BJ (cell line): Measurements from ENCODE around the gene ELOVL6. TPM values are rescaled to one million over a fixed set of nuclear protein-coding genes. Genes with fewer than 3 reads are reported as not detected.

Experiments
- CTCF ChIA-PET: fragments of 350-600 bp; formaldehyde crosslinking; extraction: SDS; loops from one replicate; lab custom pipeline; 2021; ENCODE audit warnings: antibody characterized with exemption, inconsistent platforms; lab: Yijun Ruan, JAX
- POLR2A ChIA-PET: fragments of 300-600 bp; sonication (Branson Sonifier 250); formaldehyde crosslinking; extraction: SDS; loops from one replicate; lab custom pipeline; 2021; ENCODE audit warnings: antibody characterized with exemption; lab: Charles Lee
- DNase-seq: peaks from one replicate; pipeline ENCODE4 v3.0.0-alpha.2; 2011; ENCODE audit warnings: low read depth
- H3K27me3 ChIP-seq: 2 replicates; pipeline ENCODE4 v1.6.0; 2011; ENCODE audit warnings: low read length; ENCODE audit not compliant: control insufficient read depth, insufficient read depth
- H3K36me3 ChIP-seq: 2 replicates; pipeline ENCODE4 v1.5.1; 2011; ENCODE audit warnings: low read length; ENCODE audit not compliant: control insufficient read depth, insufficient read depth
- H3K4me3 ChIP-seq: 2 replicates; pipeline ENCODE4 v1.5.1; 2011; ENCODE audit warnings: low read depth, mild to moderate bottlenecking, control low read depth, low read length
- polyA plus RNA-seq: library from polyadenylated mRNA; depleted of rRNA; stranded (reverse); fragments of >200 nt; gene quantifications from 2 replicates; pipeline ENCODE4 v1.2.3, GENCODE V29; 2011
- TF ChIP-seq, protein P1 (sequence below): IDR thresholded peaks from 2 replicates; pipeline ENCODE4 v1.5.1; 2011; ENCODE audit warnings: low read depth, mild to moderate bottlenecking, control low read depth, inconsistent platforms, low read length, moderate library complexity; ENCODE audit not compliant: insufficient read depth

Gene ELOVL6
- polyA plus RNA-seq, 1 experiment = 7.6 TPM

DNA sequence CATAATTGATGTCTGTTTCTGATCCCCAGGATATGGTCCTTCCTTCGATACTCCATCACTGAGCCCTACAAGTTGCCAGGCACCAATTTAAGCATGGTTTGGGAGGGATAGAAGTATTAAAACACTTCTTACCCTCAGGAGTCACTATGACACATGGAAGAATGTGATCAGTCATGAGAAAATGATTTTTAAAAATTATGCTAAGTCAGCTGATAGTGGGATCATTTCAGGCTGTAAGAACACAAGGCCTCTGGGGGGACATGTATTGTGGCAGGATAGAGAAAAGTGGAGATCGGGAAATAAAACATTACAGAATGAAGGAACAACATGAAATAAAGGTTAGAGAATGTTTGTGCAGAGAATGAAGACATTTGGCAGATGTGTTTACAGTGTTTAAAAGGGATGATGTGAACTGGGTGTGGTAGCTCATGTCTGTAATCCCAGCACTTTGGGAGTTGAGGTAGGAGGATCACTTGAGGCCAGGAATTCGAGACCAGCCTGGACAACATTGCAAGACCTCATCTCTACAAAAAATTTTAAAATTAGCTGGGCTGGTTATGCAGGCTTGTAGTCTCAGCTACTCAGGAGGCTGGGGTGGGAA lies 64.0 kb downstream of the ELOVL6 start:
- ChIA-PET POLR2A (no interaction called here), CTCF (no interaction called here)
- Histone ChIP-seq H3K4me3 (no peak overlapping the region), H3K36me3 (no peaks in the 10 kb centered on the region), H3K27me3 (no peaks in the 10 kb centered on the region)
- TF ChIP-seq, protein P1, sequence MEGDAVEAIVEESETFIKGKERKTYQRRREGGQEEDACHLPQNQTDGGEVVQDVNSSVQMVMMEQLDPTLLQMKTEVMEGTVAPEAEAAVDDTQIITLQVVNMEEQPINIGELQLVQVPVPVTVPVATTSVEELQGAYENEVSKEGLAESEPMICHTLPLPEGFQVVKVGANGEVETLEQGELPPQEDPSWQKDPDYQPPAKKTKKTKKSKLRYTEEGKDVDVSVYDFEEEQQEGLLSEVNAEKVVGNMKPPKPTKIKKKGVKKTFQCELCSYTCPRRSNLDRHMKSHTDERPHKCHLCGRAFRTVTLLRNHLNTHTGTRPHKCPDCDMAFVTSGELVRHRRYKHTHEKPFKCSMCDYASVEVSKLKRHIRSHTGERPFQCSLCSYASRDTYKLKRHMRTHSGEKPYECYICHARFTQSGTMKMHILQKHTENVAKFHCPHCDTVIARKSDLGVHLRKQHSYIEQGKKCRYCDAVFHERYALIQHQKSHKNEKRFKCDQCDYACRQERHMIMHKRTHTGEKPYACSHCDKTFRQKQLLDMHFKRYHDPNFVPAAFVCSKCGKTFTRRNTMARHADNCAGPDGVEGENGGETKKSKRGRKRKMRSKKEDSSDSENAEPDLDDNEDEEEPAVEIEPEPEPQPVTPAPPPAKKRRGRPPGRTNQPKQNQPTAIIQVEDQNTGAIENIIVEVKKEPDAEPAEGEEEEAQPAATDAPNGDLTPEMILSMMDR = no peak
- DNase-seq = no peak

DNA sequence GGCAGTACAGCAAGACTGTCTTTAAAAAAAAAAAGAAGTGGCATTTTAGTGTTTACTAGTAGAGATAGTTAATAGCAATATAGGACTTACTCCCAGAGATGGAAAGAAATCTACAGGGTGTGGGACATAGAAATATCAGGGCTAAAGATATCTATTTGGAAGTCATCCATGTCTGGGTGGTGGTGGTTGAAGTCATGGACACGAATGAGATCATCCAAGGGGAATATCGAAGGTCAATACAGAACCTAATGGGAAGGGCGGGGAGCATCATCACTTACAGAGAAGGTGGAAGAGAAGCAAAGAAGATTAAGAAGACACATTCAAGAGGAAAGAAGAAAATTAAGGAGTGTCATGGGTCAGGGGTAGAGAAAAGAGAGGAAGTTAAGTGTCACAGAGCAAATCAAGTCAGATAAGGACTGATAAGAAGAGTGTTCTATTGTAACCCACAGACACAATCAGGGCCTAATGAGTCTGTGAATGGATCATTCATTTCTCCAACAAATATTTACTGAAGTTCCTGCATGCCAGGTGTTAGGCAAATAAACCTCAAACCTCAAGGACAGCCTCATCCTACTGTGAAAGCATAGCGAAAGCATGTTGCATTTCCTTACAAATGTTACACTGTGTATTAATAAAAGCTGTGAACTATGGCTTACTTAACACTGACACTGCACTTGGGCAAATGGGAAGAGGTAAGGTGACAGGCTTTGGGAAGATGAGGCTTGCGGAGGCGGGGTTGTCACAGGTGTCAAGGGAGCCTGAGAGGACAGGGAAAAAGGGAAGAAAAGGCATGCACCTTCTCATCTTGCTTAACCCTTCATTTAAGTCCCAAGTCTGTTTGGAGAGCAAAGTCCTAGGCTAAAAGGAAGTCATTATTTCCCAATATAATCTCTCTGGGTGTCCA lies 65.3 kb downstream of the ELOVL6 start:
- no peak for DNase-seq
- no peak overlapping the region for H3K4me3 ChIP-seq
- no peaks in the 10 kb centered on the region for H3K27me3 ChIP-seq
- ChIA-PET POLR2A (no interaction called here), CTCF (no interaction called here)
- TF ChIP-seq, protein P1 = no peak
- H3K36me3 ChIP-seq = no peaks in the 10 kb centered on the region

DNA sequence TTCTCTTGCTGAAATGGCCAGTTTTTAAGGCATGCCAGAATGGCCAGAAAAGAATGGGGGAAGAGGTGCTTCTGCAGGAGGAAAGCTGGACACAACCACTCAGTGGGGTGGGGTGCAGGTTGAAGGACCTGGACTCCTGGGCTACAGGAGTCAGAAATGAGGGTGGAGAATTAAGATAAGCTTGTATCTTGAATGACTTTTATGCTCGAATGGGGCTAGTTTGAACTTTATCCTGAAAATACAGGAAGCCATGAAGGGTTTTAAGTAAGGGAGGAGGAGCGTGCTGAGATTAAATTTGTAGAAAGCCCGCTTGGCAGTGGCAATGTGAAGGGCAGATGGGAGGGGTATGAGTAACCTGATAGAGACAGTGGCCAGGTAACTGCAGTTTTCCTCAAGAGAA lies 66.5 kb downstream of the ELOVL6 start:
- no peaks in the 10 kb centered on the region for H3K36me3 ChIP-seq
- TF ChIP-seq, protein P1 = no peak
- H3K27me3 ChIP-seq = no peaks in the 10 kb centered on the region
- POLR2A ChIA-PET = no interaction called here
- H3K4me3 ChIP-seq = no peak overlapping the region
- CTCF ChIA-PET = no interaction called here
- DNase-seq = no peak

DNA sequence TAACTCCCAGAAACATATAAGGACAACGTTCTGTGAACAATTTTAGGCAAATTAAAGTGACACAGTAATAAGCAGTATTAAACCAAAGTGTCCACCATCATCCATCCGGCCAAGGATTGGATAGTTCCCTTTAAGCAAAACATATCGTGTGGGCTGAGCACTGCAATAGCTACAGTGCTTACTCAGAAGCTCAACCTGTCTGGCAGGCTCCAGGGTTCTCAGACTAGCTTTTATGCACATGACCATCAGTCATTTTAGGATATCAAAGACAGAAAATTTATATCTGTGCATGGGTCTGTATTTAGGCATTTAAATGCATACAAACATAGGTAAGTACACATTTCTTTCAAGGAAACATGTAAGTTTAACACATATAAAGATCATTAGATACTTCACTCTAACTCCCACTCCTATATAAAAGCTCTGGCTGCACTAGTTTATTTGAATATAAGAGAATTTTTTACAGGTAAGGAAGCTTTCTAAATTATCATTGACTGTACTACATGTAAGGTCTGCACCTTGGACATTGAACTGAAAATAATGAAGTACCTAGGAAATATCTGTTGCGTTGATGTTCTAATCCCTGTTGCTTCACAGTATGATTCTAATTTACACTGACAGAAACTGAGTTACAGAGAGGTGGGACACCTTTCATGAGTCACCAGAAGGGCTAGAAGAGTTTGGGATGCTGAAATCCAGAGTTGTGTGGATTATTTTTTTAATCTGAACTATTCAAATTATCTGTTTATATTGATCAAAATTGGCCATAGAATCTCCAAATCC lies 67.6 kb downstream of the ELOVL6 start:
- TF ChIP-seq, protein P1 = no peak
- no peaks in the 10 kb centered on the region for H3K36me3 ChIP-seq
- H3K27me3 ChIP-seq = no peaks in the 10 kb centered on the region
- no peak overlapping the region for H3K4me3 ChIP-seq
- ChIA-PET POLR2A (no interaction called here), CTCF (interaction anchor here (0.6 to 1.9 kb wide), 3 partner anchors 13 to 1485 kb away, joined by 3 to 4 read pairs (median 3); no protein-coding TSS in a partner anchor)
- no peak for DNase-seq

DNA sequence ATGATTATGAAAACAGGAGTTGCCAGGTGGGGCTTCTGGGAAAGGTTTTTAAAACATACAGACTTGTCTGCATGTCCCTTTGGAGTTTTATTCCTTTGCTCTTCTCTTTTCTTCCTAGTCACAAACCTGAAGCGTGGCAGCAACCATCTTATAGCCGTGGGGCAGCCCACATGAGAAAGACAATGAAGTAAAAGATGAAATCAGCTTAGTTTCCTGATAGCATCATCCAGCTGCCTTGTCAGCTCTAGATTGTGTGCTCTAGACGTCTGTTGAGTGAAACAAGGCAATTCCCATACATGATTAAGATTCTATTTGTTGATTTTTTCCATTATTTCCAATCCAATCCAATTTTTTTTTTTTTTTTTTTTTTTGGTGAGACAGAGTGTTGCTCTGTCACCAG lies 68.9 kb downstream of the ELOVL6 start:
- Histone ChIP-seq H3K27me3 (no peaks in the 10 kb centered on the region), H3K4me3 (no peak overlapping the region), H3K36me3 (no peaks in the 10 kb centered on the region)
- DNase-seq = no peak
- CTCF ChIA-PET = interaction anchor here (0.6 to 1.9 kb wide), 3 partner anchors 14 to 252 kb away, joined by 3 to 4 read pairs (median 3); no protein-coding TSS in a partner anchor
- POLR2A ChIA-PET = no interaction called here
- TF ChIP-seq, protein P1 = no peak
